HPDE6-E6E7 (cell line): Measurements from ENCODE around the gene NEUROG1.
A peak's percentile ranks its signal among the peaks of the same experiment; 100 is the strongest.

ENCODE experiments used
- DNase-seq: peaks from one replicate; pipeline ENCODE4 v3.0.0; 2011; ENCODE audit warnings: missing footprints; ENCODE audit errors: extremely low spot score

NEUROG1 gene

DNA sequence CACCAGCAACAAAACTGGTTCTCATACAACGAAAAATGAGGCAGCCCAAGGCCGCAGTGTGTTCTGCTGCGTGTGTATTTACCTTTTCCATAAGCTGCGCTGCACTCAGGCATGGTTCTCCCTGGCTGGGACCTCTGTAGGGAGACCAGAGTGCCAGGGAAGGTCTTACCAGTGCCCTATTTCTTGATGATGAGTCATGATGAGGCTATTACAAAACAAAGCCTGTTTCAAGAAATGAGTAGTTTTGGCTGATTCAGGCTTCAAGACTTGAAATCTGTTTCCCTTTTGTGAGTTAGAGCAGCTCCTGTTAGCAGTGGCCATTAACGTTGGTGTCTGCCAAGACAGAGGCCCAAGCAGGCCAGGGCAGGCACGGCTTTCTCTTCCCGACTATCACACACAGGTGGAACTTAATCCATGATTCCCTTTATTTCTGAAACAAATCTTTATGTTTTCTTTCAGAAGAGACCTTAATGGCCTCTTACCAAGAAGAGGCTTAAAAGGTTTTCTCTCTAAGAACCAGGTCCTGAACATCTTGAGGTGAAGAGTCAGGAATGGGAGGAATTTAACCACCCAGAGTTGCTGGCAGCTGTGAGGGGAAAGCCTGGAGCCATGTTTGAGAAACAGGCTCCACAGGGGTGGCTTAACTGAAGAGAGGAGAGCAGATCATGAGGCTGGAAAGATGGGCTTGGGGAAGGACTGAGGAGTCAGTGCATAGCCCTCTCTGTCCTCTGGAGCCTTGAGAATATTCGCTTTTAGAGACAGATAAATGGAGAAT, 42.2 kb downstream of the NEUROG1 start:
- peak; percentile 77 for DNase-seq

DNA sequence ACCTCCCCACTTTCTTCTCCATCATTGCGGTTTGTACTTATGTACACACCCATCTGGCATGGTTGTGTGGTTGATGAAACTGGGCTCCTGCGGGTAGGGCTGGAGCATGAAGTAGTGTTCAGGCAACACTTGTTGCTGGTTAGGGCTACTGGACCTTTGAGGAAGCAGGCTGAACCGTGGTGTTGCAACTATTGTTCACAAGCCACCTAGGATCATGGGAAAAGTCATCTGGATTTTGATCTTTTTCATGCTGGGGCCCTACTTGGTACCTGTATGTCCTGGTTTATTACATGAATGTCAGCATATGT, 43.5 kb downstream of the NEUROG1 start:
- DNase-seq, result peak; percentile 72

DNA sequence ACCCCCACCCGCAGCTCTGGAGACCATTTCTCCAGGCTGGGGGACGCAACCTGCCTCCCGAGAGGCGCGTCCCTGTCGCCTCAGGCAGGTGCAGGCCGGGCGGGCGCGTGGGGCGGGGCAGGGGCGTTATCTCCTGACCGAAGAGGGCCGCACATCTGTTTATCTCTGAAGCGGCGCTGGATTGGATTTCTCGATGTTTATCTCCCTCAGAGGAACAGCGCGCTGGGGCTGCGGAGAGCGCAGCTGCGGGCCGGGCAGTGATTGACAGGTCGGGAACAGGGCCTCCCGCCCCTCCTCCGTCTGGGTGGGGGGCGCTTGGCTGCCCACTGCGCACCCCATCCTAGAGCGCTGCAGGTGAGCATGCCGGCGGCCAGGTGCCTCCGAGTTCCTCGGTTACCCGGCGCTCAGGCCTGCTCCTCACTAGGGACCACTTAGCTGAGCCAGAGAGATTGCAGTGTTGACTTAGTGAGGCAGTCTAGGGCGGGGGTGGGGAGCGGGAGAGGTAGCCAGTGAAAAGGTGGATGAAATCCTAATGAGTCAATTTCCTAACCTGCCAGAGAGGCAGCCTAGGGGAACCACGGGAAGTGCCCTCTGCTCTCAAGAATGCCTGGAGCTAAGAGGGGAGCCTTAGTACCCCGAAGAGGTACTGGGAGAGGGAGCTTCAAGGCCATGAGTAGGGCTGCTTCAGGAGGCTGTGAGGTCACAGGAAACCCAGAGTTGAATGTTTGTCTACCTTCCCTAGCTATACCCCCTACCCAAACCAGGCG, 44.0 kb downstream of the NEUROG1 start:
- DNase-seq, result peak; percentile 93

DNA sequence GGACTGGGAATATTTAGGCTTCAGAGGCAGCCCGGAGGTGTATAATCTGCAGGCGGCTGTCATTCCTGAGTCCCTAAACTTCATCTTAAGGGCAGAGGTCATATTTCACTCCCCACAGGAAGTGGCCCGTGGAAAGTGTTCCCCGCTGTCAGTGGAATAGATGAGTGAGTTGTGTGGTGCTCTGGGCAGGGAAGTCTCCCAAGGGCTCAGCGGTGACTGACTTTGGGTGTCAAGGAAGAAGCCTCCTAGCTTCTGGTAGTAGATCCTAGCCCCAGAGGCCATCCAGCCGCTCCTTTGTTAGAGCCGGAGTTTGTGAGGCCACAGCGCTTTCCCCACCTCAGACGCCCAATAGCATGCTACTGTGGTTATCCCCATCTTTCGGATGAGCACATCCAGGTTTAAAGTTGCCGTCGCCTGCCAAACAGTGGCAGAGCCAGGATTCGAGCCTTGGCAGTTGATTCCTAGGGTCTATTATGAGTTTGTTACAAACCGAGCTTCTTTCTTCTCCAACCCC, 44.7 kb downstream of the NEUROG1 start:
- DNase-seq, result no peak

DNA sequence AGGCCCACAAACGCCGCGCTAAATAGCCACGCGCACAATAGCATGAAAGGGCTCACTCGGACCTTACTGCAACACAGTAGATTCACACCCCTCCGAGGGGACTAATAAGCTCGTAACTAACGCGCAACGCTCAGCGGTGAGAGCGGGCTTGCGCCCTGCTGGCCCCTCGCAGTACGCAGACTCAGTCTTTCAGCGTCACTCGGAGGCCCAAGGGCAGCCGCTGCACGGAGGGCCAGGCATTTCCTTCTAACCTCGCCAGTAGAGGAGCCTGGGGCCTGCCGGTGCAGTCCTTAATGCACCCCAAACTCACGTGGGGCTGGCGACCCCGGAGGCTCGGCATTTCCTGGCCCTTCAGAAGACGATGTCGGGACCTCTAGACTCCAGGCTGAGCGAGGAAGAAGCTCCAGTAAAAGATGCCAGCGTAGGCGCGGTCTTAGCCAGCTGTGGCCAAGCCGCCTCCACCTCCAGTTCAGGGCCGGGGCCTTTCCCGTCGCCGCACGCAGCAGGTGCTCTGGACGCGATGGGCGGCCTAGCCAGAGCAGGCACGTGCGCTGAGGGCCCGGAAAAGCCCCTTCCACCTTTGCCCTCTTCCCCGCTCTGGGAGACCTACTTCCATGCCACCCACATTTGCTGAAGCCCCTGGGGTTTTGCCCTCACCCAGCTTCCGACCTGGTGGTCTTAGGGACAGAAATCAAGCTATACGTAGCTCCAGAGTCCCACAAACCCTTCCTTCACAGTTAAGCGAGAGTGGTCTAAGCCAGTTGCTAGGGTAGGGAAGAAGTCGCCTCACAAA, 45.3 kb downstream of the NEUROG1 start:
- DNase-seq, result no peak

DNA sequence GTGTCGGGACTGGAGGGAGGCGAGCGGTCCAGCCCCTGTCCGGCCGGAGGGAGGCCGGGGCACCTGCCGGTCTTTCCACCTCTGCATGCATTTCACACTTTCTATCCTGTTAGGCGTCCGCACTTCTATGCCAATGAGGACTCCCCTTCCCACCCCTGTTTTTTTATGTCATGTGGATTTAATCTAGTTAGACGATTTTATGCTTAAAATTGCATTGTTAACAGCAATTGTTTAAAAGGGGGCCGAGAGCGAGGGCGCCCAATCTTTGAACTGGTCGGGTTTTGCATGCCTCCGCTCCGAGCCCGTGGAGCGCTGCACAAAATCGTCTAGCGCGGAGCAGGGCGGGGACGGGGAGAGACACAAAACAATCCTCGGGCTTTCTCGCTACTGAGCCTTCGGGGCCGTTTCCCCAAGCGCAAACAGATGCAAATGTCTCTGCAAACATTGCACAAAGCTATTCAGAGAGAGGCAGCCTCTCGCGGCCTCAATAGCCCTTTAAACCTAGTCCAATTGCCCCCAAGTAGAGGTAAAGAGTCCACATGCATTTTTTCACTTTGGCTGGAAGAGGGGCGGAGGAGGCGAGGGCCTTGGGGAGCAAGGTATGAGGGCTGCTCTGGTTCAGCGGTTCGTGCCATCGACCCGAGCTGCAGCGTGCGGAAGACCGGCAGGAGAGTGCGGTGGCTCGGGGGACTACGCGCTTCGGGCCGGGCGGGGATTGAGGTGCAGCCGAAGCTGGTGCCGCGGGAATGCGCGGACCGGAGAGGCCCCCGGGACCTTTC, 46.1 kb downstream of the NEUROG1 start:
- no peak for DNase-seq

DNA sequence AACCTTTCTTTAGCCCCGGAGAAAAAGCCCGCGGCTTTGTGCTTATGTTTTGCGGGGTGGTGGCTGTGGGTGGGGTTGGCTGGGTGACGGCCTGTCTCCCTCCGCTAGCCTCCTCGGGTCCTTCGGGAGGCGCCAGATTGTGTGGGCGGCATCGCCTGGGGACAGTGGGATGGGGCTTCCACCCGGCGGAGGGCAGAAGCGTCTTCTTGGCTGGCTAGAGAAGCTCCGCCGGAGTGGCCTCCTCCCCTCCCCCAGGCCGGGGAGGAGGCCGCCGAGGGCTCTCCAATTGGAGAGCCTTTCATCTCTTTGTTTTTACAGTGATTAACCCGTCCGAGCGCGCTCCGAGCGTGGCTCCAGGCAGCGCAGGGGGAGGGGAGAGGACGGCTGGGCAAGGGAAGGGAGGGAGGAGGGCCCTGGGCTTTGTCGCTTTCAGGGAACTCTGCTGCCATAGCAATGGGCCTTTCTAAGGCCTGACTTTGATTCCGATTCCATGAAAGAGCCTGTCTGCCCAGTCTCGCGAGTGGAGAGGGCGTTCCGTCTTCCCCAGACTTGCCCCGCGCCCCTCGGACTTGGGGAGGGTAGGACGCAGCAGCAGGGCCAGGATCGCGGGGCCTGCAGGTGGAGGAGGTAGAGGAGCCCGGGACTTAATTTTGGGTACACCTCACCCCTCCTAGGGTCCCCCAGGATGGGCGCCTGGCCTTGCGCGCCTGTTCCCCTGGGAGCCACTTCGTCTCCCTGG, 46.9 kb downstream of the NEUROG1 start:
- DNase-seq, result peak; percentile 29

- no peak for DNase-seq
Observed at GRCh38 chr5:135487839-135488514, 47.8 kb downstream of the NEUROG1 start.

GRCh38 chr5:135487037-135487395, 48.7 kb downstream of the NEUROG1 start:
- no peak for DNase-seq

DNA sequence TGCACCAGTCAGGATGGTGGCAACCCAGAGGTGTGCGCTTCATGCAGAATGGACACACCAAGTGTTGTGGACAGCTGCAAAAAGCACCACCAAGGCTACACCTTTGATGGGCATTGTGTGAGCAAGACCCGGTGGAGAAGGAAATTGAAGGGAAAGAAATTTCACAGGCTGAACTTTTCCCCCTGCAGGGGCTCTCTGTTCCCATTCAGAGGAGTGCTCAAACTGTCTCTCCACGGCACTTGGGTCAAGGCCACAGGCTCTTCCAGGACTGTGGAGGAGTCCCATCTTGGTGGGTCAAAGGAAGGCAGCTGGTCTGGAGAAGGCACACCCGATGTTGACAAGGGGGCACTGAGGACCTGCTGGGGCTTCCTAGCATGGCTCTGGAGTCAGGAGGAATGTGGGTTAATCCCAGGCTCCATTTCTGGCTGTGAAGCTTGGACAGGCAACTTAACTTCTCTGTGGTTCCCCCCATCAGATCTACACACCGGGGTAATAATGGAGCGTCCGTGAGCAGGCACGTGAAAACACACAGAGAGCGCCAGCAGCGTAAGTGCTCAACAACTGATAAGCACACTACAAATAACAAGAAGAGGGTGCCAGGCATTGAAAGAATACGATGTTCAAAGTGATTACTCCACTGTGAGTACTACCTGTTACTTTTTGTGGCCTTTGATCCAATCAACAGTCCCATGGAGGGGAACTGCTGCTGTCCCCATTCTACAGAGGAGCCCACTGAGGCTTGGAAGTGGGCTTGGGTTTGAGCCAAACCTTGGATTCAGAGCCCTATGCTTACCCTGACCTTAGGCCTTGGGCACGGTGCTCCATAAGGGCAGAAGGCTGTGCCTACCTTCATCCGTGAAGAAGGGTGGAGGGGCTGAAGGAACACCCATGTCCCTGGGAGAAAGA, 49.4 kb downstream of the NEUROG1 start:
- DNase-seq, result no peak

DNA sequence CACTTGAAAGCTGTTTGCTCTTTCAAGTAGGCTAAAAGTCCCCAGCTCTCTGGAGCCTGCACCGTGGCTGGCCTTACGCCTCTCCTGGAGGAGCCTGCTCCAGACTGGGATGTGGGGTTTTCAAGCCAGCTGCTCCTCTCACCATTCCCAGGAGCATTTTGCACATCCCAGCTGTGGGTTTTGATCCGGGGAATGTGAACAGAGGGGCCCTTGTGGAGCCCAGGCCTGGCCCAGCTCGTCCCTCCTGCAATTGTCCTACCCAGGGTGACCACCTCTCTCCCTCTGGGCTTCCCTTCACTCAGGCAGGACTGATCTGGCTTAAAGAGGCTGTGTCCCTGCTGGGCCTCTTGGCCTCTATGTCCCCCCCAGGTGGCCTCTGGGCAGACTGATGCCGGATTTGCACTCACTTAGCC, 51.1 kb downstream of the NEUROG1 start:
- no peak for DNase-seq
